Ishikawa (cell line): Measurements from ENCODE around the gene NTM.

Source experiments
- CEBPB ChIP-seq: IDR thresholded peaks from 2 replicates; pipeline ENCODE4 v1.6.1; 2012
- CREB1 ChIP-seq: IDR thresholded peaks from 2 replicates; pipeline ENCODE4 v1.6.1; 2012; ENCODE audit warnings: low read depth
- EGR1 ChIP-seq: IDR thresholded peaks from 2 replicates; pipeline ENCODE4 v1.6.1; 2012
- EP300 ChIP-seq: IDR thresholded peaks from 2 replicates; pipeline ENCODE4 v1.6.1; 2012; ENCODE audit warnings: borderline replicate concordance
- FOXM1 ChIP-seq: IDR thresholded peaks from 2 replicates; pipeline ENCODE4 v1.6.1; 2012; ENCODE audit warnings: low read depth, borderline replicate concordance
- MAX ChIP-seq: IDR thresholded peaks from 2 replicates; pipeline ENCODE4 v1.6.1; 2012
- NFIC ChIP-seq: IDR thresholded peaks from 2 replicates; pipeline ENCODE4 v1.6.1; 2012
- RAD21 ChIP-seq: IDR thresholded peaks from 2 replicates; pipeline ENCODE4 v1.6.1; 2012; ENCODE audit warnings: low read depth
- REST ChIP-seq: IDR thresholded peaks from 2 replicates; pipeline ENCODE4 v1.6.1; 2012; ENCODE audit warnings: low read depth, mild to moderate bottlenecking
- TAF1 ChIP-seq: IDR thresholded peaks from 2 replicates; pipeline ENCODE4 v1.6.1; 2012; ENCODE audit warnings: low read depth, mild to moderate bottlenecking
- TCF12 ChIP-seq: IDR thresholded peaks from 2 replicates; pipeline ENCODE4 v1.6.1; 2012; ENCODE audit warnings: low read depth
- TEAD4 ChIP-seq: IDR thresholded peaks from 2 replicates; pipeline ENCODE4 v1.6.1; 2012
- USF1 ChIP-seq: IDR thresholded peaks from 2 replicates; pipeline ENCODE4 v1.6.1; 2012
- YY1 ChIP-seq: IDR thresholded peaks from 2 replicates; pipeline ENCODE4 v1.6.1; 2012; ENCODE audit warnings: low read depth
- ZBTB7A ChIP-seq: IDR thresholded peaks from 2 replicates; pipeline ENCODE4 v1.6.1; 2012; ENCODE audit warnings: low read depth

Gene NTM

GRCh38 chr11:131977854-131978253, 607.4 kb downstream of the NTM start:
- TF ChIP-seq ZBTB7A (no peak), CEBPB (no peak), RAD21 (no peak), NFIC (no peak), FOXM1 (no peak), EGR1 (no peak), CREB1 (no peak), YY1 (no peak), MAX (no peak), TAF1 (no peak), TCF12 (no peak), TEAD4 (no peak), REST (no peak), EP300 (no peak), USF1 (no peak)

GRCh38 chr11:131978351-131978750, 607.9 kb downstream of the NTM start:
- TF ChIP-seq NFIC: no peak
- TF ChIP-seq MAX: no peak
- TF ChIP-seq FOXM1: no peak

- no peak for TF ChIP-seq YY1
- no peak for TF ChIP-seq CEBPB
- TF ChIP-seq FOXM1: no peak
- TF ChIP-seq CREB1: no peak
- no peak for TF ChIP-seq ZBTB7A
- no peak for TF ChIP-seq RAD21
- no peak for TF ChIP-seq EP300
- no peak for TF ChIP-seq NFIC
- TF ChIP-seq MAX: no peak
- no peak for TF ChIP-seq TCF12
- TF ChIP-seq TAF1: no peak
- TF ChIP-seq TEAD4: no peak
- no peak for TF ChIP-seq EGR1
- TF ChIP-seq REST: no peak
- no peak for TF ChIP-seq USF1
Measured at GRCh38 chr11:131979364-131979763, 608.9 kb downstream of the NTM start.

- TF ChIP-seq FOXM1 (no peak), REST (no peak), ZBTB7A (no peak), YY1 (no peak), EGR1 (no peak), EP300 (no peak), CEBPB (no peak), TAF1 (no peak), USF1 (no peak), NFIC (no peak), RAD21 (no peak)
Measured at GRCh38 chr11:131980199-131980598, 609.8 kb downstream of the NTM start.
